ENCODE results near the gene RIN3.

DNA sequence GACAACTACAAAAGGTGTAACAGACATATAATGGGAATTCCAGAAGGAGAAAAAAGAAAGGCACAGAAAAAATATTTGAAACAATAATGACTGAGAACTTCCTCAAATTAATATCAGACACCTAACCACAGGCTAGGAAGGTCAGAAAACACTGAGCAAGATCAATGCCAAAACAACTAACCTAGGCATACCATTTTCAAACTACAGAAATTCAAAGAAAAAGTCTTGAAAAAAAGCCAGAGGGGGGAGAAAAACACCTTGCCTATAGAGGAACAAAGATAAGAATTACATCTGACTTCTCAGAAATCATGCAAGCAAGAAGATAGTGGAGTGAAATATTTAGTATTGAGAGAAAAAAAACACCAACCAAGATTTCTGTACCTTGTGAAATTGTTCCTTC is 77.8 kb downstream of the RIN3 start:
- TF ChIP-seq EZH2phosphoT487 (IDR thresholded peaks at IDR 0.05; ENCODE audit: low read length): no peak
- TF ChIP-seq, protein P1, sequence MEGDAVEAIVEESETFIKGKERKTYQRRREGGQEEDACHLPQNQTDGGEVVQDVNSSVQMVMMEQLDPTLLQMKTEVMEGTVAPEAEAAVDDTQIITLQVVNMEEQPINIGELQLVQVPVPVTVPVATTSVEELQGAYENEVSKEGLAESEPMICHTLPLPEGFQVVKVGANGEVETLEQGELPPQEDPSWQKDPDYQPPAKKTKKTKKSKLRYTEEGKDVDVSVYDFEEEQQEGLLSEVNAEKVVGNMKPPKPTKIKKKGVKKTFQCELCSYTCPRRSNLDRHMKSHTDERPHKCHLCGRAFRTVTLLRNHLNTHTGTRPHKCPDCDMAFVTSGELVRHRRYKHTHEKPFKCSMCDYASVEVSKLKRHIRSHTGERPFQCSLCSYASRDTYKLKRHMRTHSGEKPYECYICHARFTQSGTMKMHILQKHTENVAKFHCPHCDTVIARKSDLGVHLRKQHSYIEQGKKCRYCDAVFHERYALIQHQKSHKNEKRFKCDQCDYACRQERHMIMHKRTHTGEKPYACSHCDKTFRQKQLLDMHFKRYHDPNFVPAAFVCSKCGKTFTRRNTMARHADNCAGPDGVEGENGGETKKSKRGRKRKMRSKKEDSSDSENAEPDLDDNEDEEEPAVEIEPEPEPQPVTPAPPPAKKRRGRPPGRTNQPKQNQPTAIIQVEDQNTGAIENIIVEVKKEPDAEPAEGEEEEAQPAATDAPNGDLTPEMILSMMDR (IDR thresholded peaks at IDR 0.05; ENCODE audit: low read length): no peak
